ENCODE measurements around the gene ADGRF1.
A peak's percentile ranks its signal among the peaks of the same experiment; 100 is the strongest.

- TF ChIP-seq CTCF (IDR thresholded peaks at IDR 0.05) (peak in 1 of 3 donors; percentile 27), POLR2A (IDR thresholded peaks at IDR 0.05) (no peak)
These were observed 31.3 kb upstream of the ADGRF1 start for GRCh38 chr6:47073125-47074110.

Data from lower leg skin (tissue), 3 donors.